B cell (primary cell): ENCODE data around the gene NOL4L. TPM values are rescaled to one million over a fixed set of nuclear protein-coding genes. Genes with fewer than 3 reads are reported as not detected.

ENCODE experiments used
- ATAC-seq: fragments of 200-7000 bp; cut with Tn5 transposase; one replicate; pipeline ENCODE4 v1.10.0; 2021; ENCODE audit warnings: low read depth, mild to moderate bottlenecking, moderate number of reproducible peaks, moderate library complexity
- CTCF ChIA-PET: fragments of 350-600 bp; sonication (Branson Sonifier 250); formaldehyde crosslinking; loops from one replicate; lab custom pipeline; 2021; ENCODE audit warnings: antibody characterized with exemption, inconsistent platforms; lab: Charles Lee
- POLR2A ChIA-PET: fragments of 350-600 bp; sonication (Branson Sonifier 250); formaldehyde crosslinking; loops from one replicate; lab custom pipeline; 2021; ENCODE audit warnings: antibody characterized with exemption; lab: Charles Lee
- DNase-seq: peaks from one replicate; pipeline ENCODE4 v3.0.0; 2013
- H2AFZ ChIP-seq: 2 replicates; pipeline ENCODE4 v1.6.1; 2012; ENCODE audit warnings: mild to moderate bottlenecking, low read depth, low read length; ENCODE audit not compliant: insufficient read depth, poor library complexity, severe bottlenecking
- H3K27ac ChIP-seq, 2 donors: 1 replicate in 1 of 2; 2 replicates in 1 of 2; pipeline ENCODE4 v1.5.1; 2012 to 2013; ENCODE audit warnings: low read length in 2 of 2, mild to moderate bottlenecking in 2 of 2, moderate library complexity in 1 of 2
- H3K27me3 ChIP-seq, 4 experiments: fragments of 200-600 bp in 1 of 4; sonication (generic) in 1 of 4; replicated peaks in 1 of 4; 1 replicate in 2 of 4; 2 replicates in 2 of 4; pipeline versions ENCODE4 v1.6.1 to v1.7.0; 2013 to 2016; ENCODE audit warnings: low read length in 3 of 4, mild to moderate bottlenecking in 2 of 4, mixed read lengths in 1 of 4, moderate library complexity in 1 of 4; ENCODE audit not compliant: insufficient read depth in 4 of 4, control insufficient read depth in 3 of 4; ENCODE audit errors: control extremely low read depth in 1 of 4
- H3K36me3 ChIP-seq, 2 experiments: replicated peaks in 1 of 2; 1 replicate in 1 of 2; 2 replicates in 1 of 2; pipeline versions ENCODE4 v1.6.1 to v1.7.1; 2013; ENCODE audit warnings: low read length in 1 of 2; ENCODE audit not compliant: insufficient read depth in 2 of 2, control insufficient read depth in 1 of 2; ENCODE audit errors: control extremely low read depth in 1 of 2, extremely low read depth in 1 of 2
- H3K4me1 ChIP-seq, 2 donors: fragments of 200-600 bp in 1 of 2; sonication (generic) in 1 of 2; 1 replicate in 1 of 2; 2 replicates in 1 of 2; pipeline versions ENCODE4 v1.5.1 to v1.6.1; 2013 to 2017; ENCODE audit warnings: low read length in 2 of 2; ENCODE audit not compliant: control insufficient read depth in 2 of 2, insufficient read depth in 2 of 2
- H3K4me2 ChIP-seq: replicated peaks from 2 replicates; pipeline ENCODE3; 2012; ENCODE audit warnings: mild to moderate bottlenecking, low read depth, low read length; ENCODE audit not compliant: poor library complexity, severe bottlenecking
- H3K4me3 ChIP-seq, 5 experiments: fragments of 200-600 bp in 1 of 5; sonication (generic) in 1 of 5; 1 replicate in 3 of 5; 2 replicates in 2 of 5; pipeline versions ENCODE4 v1.5.1 to v1.7.0; 2011 to 2016; ENCODE audit warnings: low read length in 4 of 5, mild to moderate bottlenecking in 4 of 5, low read depth in 2 of 5, control low read depth in 1 of 5, moderate library complexity in 1 of 5; ENCODE audit not compliant: insufficient read depth in 1 of 5; ENCODE audit errors: control extremely low read depth in 1 of 5, extremely low read depth in 1 of 5
- H3K79me2 ChIP-seq: fragments of 200-600 bp; sonication (generic); one replicate; pipeline ENCODE4 v1.6.0; 2016; ENCODE audit warnings: low read length; ENCODE audit not compliant: control insufficient read depth, insufficient read depth
- H3K9ac ChIP-seq: fragments of 200-600 bp; sonication (generic); 2 replicates; pipeline ENCODE4 v1.6.1; 2017; ENCODE audit warnings: mild to moderate bottlenecking, low read length, moderate library complexity
- H3K9me3 ChIP-seq, 3 donors: one replicate each; pipeline versions ENCODE4 v1.6.1 to v1.7.1; 2013; ENCODE audit warnings: low read length in 2 of 3; ENCODE audit not compliant: control insufficient read depth in 2 of 3, insufficient read depth in 1 of 3; ENCODE audit errors: control extremely low read depth in 1 of 3
- H4K20me1 ChIP-seq: 2 replicates; pipeline ENCODE4 v1.6.0; 2012; ENCODE audit warnings: mild to moderate bottlenecking, low read length; ENCODE audit not compliant: insufficient read depth, control insufficient read depth, poor library complexity, severe bottlenecking
- H3K27ac Mint-ChIP-seq: one replicate; pipeline ENCODE4 v1.8.0; 2021; ENCODE audit warnings: mixed read lengths
- H3K27me3 Mint-ChIP-seq: one replicate; pipeline ENCODE4 v1.8.0; 2021; ENCODE audit warnings: mixed read lengths
- H3K4me1 Mint-ChIP-seq: one replicate; pipeline ENCODE4 v1.8.0; 2021; ENCODE audit warnings: mixed read lengths
- H3K4me3 Mint-ChIP-seq: one replicate; pipeline ENCODE4 v1.8.0; 2021; ENCODE audit warnings: mixed read lengths
- H3K9me3 Mint-ChIP-seq: one replicate; pipeline ENCODE4 v1.8.0; 2022; ENCODE audit warnings: mixed read lengths; ENCODE audit not compliant: insufficient read depth
- CTCF ChIP-seq: fragments of 200-600 bp; IDR thresholded peaks from one replicate; pipeline ENCODE4 v1.8.0; 2022; ENCODE audit warnings: antibody characterized with exemption, mild to moderate bottlenecking
- EZH2 ChIP-seq: IDR thresholded peaks from 2 replicates; pipeline ENCODE4 v1.6.1; 2012; ENCODE audit warnings: borderline replicate concordance, low read depth, mild to moderate bottlenecking, moderate library complexity, low read length; ENCODE audit not compliant: insufficient read depth, poor library complexity, severe bottlenecking
- WGBS: methylation state at CpG from one replicate; pipeline ENCODE4 v1.1.5; 2013; ENCODE audit warnings: missing lambda C conversion rate; ENCODE audit not compliant: insufficient coverage; 5-methylcytosine and 5-hydroxymethylcytosine counted together
- intact Hi-C: fragments of 100-400 bp; cut with micrococcal nuclease; formaldehyde crosslinking; loops from one replicate; pipeline ENCODE4 v1.10.0; 2022
- polyA plus RNA-seq: library from polyadenylated mRNA; depleted of rRNA; stranded (reverse); fragments of >200 nt; gene quantifications from 2 replicates; pipeline ENCODE4 v1.2.3, GENCODE V29; 2012
- total RNA-seq, 2 donors: library from RNA; stranded (reverse); fragments of 120-200 nt in 1 of 2; gene quantifications; 1 replicate in 1 of 2; 2 replicates in 1 of 2; pipeline versions ENCODE4 v1.2.3 to v1.2.4, GENCODE V29; 2013 to 2022

The NOL4L gene
- total and polyA plus RNA-seq, 2 donors (not counting 1 experiment from before 2014, with no cell fraction given): 6.5 to 7.9 TPM

- no peak overlapping the region for H3K4me3 ChIP-seq
- 100% methylated on average over 1 of the region's 4 CpGs for WGBS
- no peaks in the 10 kb centered on the region for H3K79me2 ChIP-seq
- no peak for ATAC-seq
- CTCF ChIA-PET: interaction anchor here (0.6 kb wide), 1 partner anchor 58 kb away, joined by 5 read pairs; no protein-coding TSS in a partner anchor
- no peaks in the 10 kb centered on the region for H3K9me3 Mint-ChIP-seq
- H3K9ac ChIP-seq: no peak overlapping the region
- H2AFZ ChIP-seq: no peak overlapping the region
- H3K27ac ChIP-seq: no peak overlapping the region
- peaks cover 31% of the 10 kb centered on the region for H3K4me1 Mint-ChIP-seq
- TF ChIP-seq EZH2 (no peak), CTCF (no peak)
- no peak overlapping the region for H3K27ac Mint-ChIP-seq
- H3K27me3 ChIP-seq: no peaks in the 10 kb centered on the region
- H3K4me1 ChIP-seq: peaks cover 23 to 42% of the 10 kb centered on the region in 2 donors
- H3K4me3 Mint-ChIP-seq: no peak overlapping the region
- DNase-seq: no peak
- H3K4me2 ChIP-seq: no peak overlapping the region
- intact Hi-C loops: no loop called here
- no peaks in the 10 kb centered on the region for H3K27me3 Mint-ChIP-seq
- no peaks in the 10 kb centered on the region for H3K9me3 ChIP-seq
- H3K36me3 ChIP-seq: peaks cover 0 to 49% of the 10 kb centered on the region in 2 experiments
- peaks cover 6% of the 10 kb centered on the region for H4K20me1 ChIP-seq
- POLR2A ChIA-PET: no interaction called here
These were observed 143.5 kb downstream of the NOL4L start for GRCh38 chr20:32441638-32442037.

- WGBS: no CpG with 5 or more reads among the region's 4 CpGs
- TF ChIP-seq EZH2 (no peak), CTCF (no peak)
- Histone ChIP-seq H4K20me1 (peaks cover 6% of the 10 kb centered on the region), H3K9me3 (no peaks in the 10 kb centered on the region), H3K4me3 (no peak overlapping the region), H2AFZ (no peak overlapping the region), H3K79me2 (no peaks in the 10 kb centered on the region), H3K27ac (no peak overlapping the region), H3K27me3 (no peaks in the 10 kb centered on the region), H3K36me3 (peaks cover 1 to 58% of the 10 kb centered on the region in 2 experiments), H3K4me2 (no peak overlapping the region), H3K4me1 (peaks cover 20 to 34% of the 10 kb centered on the region in 2 donors), H3K9ac (no peak overlapping the region)
- Mint-ChIP-seq H3K27me3 (no peaks in the 10 kb centered on the region), H3K27ac (no peak overlapping the region), H3K9me3 (no peaks in the 10 kb centered on the region), H3K4me1 (peaks cover 31% of the 10 kb centered on the region), H3K4me3 (no peak overlapping the region)
- intact Hi-C loops: no loop called here
- CTCF ChIA-PET: no interaction called here
- no peak for ATAC-seq
- DNase-seq: no peak
- POLR2A ChIA-PET: no interaction called here
These were observed 144.4 kb downstream of the NOL4L start for GRCh38 chr20:32440758-32441078.
